ENCODE measurements around the gene DYNC2H1.

- TF ChIP-seq CTCF (conservative IDR thresholded peaks at IDR 0.05 in 1 of 2, IDR thresholded peaks at IDR 0.05 in 1 of 2; ENCODE audit: low read depth in 1 of 2, low read length in 2 of 2) (no peak), EZH2 (IDR thresholded peaks at IDR 0.05; ENCODE audit: low read length, missing control alignments) (no peak)
These were observed 418.8 kb downstream of the DYNC2H1 start for GRCh38 chr11:103528046-103528445.

Measured in fibroblast of lung (primary cell).